HUES48 (cell line): Measurements from ENCODE around the gene MTFR2.

Source experiments
- H3K27ac ChIP-seq: one replicate; pipeline ENCODE4 v1.7.0; 2013; ENCODE audit warnings: low read depth, low read length, inconsistent platforms
- H3K27me3 ChIP-seq: 2 replicates; pipeline ENCODE4 v1.6.1; 2013; ENCODE audit warnings: mild to moderate bottlenecking, low read length; ENCODE audit not compliant: control insufficient read depth, insufficient read depth
- H3K36me3 ChIP-seq: 2 replicates; pipeline ENCODE4 v1.6.1; 2013; ENCODE audit warnings: low read length; ENCODE audit not compliant: control insufficient read depth, insufficient read depth
- H3K4me1 ChIP-seq: 2 replicates; pipeline ENCODE4 v1.6.1; 2013; ENCODE audit warnings: mild to moderate bottlenecking, low read length; ENCODE audit not compliant: control insufficient read depth, insufficient read depth
- H3K4me3 ChIP-seq: 2 replicates; pipeline ENCODE4 v1.5.1; 2013; ENCODE audit warnings: mild to moderate bottlenecking, low read depth, low read length
- H3K9ac ChIP-seq: 2 replicates; pipeline ENCODE4 v1.6.1; 2013; ENCODE audit warnings: mild to moderate bottlenecking, low read depth, low read length, moderate library complexity
- H3K9me3 ChIP-seq: 2 replicates; pipeline ENCODE4 v1.6.1; 2013; ENCODE audit warnings: low read length; ENCODE audit not compliant: control insufficient read depth, insufficient read depth

MTFR2 gene

GRCh38 chr6:136181861-136182260, 68.2 kb downstream of the MTFR2 start:
- no peaks in the 10 kb centered on the region for H3K27me3 ChIP-seq
- H3K36me3 ChIP-seq = no peaks in the 10 kb centered on the region
- H3K9ac ChIP-seq = no peak overlapping the region
- no peak overlapping the region for H3K4me3 ChIP-seq
- H3K4me1 ChIP-seq = no peaks in the 10 kb centered on the region
- H3K27ac ChIP-seq = no peak overlapping the region
- H3K9me3 ChIP-seq = no peaks in the 10 kb centered on the region

DNA sequence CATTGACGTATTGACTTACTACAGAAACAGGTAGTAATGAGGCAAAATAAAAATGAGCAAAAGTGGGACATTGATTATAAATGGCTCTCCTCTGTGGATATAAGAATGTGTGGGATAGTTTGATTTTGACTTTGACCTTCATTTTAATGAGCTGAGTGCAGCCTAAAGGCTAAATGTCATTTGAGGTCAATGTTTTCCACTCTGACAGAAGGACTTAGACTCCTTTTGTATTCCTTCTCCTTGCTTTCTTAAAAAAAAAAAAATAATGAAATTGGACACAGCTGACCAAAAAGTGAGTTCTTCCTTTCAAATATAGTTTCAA, 68.6 kb downstream of the MTFR2 start:
- no peak overlapping the region for H3K9ac ChIP-seq
- no peaks in the 10 kb centered on the region for H3K36me3 ChIP-seq
- no peaks in the 10 kb centered on the region for H3K27me3 ChIP-seq
- H3K4me3 ChIP-seq = no peak overlapping the region
- H3K9me3 ChIP-seq = no peaks in the 10 kb centered on the region
- no peak overlapping the region for H3K27ac ChIP-seq
- H3K4me1 ChIP-seq = no peaks in the 10 kb centered on the region
